B cell (primary cell): ENCODE measurements around the gene MAP4K4.

Source experiments
- EZH2 ChIP-seq: IDR thresholded peaks from 2 replicates; pipeline ENCODE4 v1.6.1; 2012; ENCODE audit warnings: borderline replicate concordance, low read depth, mild to moderate bottlenecking, moderate library complexity, low read length; ENCODE audit not compliant: insufficient read depth, poor library complexity, severe bottlenecking
- TF ChIP-seq, protein P1 (sequence below): fragments of 200-600 bp; IDR thresholded peaks from one replicate; pipeline ENCODE4 v1.8.0; 2022; ENCODE audit warnings: antibody characterized with exemption, mild to moderate bottlenecking

GRCh38 chr2:101762451-101763171 lies 65.1 kb downstream of the MAP4K4 start:
- TF ChIP-seq, protein P1, sequence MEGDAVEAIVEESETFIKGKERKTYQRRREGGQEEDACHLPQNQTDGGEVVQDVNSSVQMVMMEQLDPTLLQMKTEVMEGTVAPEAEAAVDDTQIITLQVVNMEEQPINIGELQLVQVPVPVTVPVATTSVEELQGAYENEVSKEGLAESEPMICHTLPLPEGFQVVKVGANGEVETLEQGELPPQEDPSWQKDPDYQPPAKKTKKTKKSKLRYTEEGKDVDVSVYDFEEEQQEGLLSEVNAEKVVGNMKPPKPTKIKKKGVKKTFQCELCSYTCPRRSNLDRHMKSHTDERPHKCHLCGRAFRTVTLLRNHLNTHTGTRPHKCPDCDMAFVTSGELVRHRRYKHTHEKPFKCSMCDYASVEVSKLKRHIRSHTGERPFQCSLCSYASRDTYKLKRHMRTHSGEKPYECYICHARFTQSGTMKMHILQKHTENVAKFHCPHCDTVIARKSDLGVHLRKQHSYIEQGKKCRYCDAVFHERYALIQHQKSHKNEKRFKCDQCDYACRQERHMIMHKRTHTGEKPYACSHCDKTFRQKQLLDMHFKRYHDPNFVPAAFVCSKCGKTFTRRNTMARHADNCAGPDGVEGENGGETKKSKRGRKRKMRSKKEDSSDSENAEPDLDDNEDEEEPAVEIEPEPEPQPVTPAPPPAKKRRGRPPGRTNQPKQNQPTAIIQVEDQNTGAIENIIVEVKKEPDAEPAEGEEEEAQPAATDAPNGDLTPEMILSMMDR, result no peak
- no peak for TF ChIP-seq EZH2
